Chondrocyte (in vitro differentiated cells): ENCODE data around the gene PNLDC1. TPM values are rescaled to one million over a fixed set of nuclear protein-coding genes. Genes with fewer than 3 reads are reported as not detected.

Experiments used
- DNase-seq: peaks from one replicate; pipeline ENCODE4 v3.0.0; 2021; ENCODE audit warnings: mixed read lengths, low spot score
- H3K27ac Mint-ChIP-seq: one replicate; pipeline ENCODE4 v1.8.0; 2021; ENCODE audit warnings: mild to moderate bottlenecking, moderate library complexity, mixed read lengths; ENCODE audit not compliant: unreplicated experiment
- H3K27me3 Mint-ChIP-seq: 2 replicates; pipeline ENCODE4 v1.8.0; 2021; ENCODE audit warnings: low read depth, mixed read lengths
- H3K36me3 Mint-ChIP-seq: 2 replicates; pipeline ENCODE4 v1.8.0; 2021; ENCODE audit warnings: low read depth, mixed read lengths
- H3K4me1 Mint-ChIP-seq: 2 replicates; pipeline ENCODE4 v1.8.0; 2021; ENCODE audit warnings: low read depth, mild to moderate bottlenecking, mixed read lengths
- H3K4me3 Mint-ChIP-seq: one replicate; pipeline ENCODE4 v1.8.0; 2021; ENCODE audit warnings: mild to moderate bottlenecking, moderate library complexity, mixed read lengths; ENCODE audit not compliant: unreplicated experiment
- H3K9me3 Mint-ChIP-seq: 2 replicates; pipeline ENCODE4 v1.8.0; 2021; ENCODE audit warnings: low read depth, mixed read lengths
- long read RNA-seq: library from polyadenylated mRNA; stranded (forward); transcript quantifications from one replicate; pipeline ENCODE4 v2.0.0, GENCODE V29; 2021
- total RNA-seq: library from RNA; stranded (reverse); gene quantifications from 3 replicates; pipeline ENCODE4 v1.2.1, GENCODE V29; 2021
- TF ChIP-seq, protein P1 (sequence below): fragments of 200-600 bp; sonication (generic); IDR thresholded peaks from 2 replicates; pipeline ENCODE4 v1.5.0; 2021; ENCODE audit warnings: antibody characterized with exemption, mild to moderate bottlenecking, moderate library complexity

Gene PNLDC1, protein sequence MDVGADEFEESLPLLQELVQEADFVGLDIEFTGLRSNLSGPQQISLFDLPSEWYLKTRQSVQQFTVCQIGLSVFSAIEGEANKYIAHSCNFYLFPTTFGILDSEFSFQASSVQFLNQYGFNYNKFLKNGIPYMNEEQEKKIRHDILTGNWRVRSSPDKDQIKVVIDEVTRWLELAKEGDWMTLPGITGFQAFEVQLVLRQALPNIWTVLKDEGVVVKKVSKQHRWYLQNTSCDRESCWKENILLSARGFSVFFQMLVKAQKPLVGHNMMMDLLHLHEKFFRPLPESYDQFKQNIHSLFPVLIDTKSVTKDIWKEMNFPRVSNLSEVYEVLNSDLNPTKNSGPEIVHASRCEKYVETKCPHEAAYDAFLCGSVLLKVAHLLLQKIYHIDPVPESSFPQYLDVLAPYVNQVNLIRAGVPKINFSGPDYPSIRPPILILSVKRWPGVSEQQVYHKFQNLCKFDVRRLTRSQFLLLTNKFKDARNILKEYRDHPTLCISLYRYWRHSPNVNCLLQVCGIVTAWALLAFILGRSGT
- total RNA-seq = not detected in 3 replicates
- long read RNA-seq = 0 reads

DNA sequence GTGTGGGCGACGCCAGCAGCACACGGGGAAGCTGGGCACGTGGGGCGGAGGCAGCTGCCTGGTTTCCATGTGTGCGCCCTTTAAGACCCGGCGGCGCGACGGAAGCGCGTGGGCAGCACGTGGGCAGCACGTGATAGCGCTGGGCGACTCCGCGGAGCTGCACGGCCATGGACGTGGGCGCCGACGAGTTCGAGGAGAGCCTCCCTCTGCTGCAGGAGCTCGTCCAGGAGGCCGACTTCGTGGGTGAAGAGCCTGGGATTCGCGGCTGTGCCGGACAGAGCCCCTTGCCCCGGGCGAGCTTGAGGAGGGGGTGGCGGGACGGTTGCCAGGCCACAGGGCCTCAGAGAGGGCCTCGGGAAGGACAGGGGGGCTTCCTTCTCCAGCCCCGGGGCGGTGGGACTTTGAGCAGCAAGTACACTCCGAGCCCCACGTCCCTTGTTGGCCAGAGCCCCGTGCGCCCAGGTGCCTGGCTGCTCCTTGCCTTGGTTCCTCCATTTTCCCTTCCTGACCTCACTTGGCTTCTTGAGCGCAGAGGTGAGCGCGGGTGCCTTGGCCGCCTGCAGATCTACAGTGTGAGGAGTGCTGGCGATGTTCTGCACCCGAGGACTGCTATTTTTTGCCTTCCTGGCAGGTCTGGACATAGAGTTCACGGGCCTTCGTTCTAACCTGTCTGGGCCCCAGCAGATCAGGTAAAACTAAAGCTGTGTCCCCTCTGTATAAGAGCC is at the start of gene PNLDC1:
Gene PNLDC1, plus strand, starts transcription at position 136 of the 725 bp plus-strand sequence. Its CDS starts 32 bp downstream, at position 168.
- TF ChIP-seq, protein P1, sequence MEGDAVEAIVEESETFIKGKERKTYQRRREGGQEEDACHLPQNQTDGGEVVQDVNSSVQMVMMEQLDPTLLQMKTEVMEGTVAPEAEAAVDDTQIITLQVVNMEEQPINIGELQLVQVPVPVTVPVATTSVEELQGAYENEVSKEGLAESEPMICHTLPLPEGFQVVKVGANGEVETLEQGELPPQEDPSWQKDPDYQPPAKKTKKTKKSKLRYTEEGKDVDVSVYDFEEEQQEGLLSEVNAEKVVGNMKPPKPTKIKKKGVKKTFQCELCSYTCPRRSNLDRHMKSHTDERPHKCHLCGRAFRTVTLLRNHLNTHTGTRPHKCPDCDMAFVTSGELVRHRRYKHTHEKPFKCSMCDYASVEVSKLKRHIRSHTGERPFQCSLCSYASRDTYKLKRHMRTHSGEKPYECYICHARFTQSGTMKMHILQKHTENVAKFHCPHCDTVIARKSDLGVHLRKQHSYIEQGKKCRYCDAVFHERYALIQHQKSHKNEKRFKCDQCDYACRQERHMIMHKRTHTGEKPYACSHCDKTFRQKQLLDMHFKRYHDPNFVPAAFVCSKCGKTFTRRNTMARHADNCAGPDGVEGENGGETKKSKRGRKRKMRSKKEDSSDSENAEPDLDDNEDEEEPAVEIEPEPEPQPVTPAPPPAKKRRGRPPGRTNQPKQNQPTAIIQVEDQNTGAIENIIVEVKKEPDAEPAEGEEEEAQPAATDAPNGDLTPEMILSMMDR = no peak
- H3K27ac Mint-ChIP-seq = no peak within 1 kb of the TSS
- H3K36me3 Mint-ChIP-seq = peaks cover 20% of the 10 kb centered on the region
- no peak within 1 kb of the TSS for H3K4me3 Mint-ChIP-seq
- no peaks in the 10 kb centered on the region for H3K27me3 Mint-ChIP-seq
- H3K9me3 Mint-ChIP-seq = no peaks in the 10 kb centered on the region
- H3K4me1 Mint-ChIP-seq = no peaks in the 10 kb centered on the region
- no peak for DNase-seq

DNA sequence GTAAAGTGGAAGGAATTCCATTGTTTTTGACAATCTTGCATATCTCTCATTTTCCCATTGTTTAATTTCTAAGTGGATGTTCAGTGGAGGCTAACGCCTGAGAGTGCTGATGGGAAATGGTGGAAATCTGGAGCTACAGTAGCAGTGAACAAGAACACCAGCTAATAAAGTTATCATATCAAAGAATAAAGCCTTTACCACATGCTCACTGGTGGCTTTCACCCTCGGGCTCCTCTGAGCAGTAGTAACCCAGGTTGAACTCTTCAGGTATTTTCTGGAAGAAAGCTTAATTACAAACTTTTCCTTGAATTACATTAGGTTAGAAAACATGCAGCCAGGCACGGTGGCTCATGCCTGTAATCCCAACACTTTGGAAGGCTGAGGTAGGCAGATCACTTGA is 48.6 kb upstream of the PNLDC1 start:
- peaks cover 39% of the 10 kb centered on the region for H3K36me3 Mint-ChIP-seq
- no peak overlapping the region for H3K27ac Mint-ChIP-seq
- no peak overlapping the region for H3K4me3 Mint-ChIP-seq
- TF ChIP-seq, protein P1 = no peak
- no peaks in the 10 kb centered on the region for H3K27me3 Mint-ChIP-seq
- H3K4me1 Mint-ChIP-seq = no peaks in the 10 kb centered on the region
- no peaks in the 10 kb centered on the region for H3K9me3 Mint-ChIP-seq
- DNase-seq = no peak

DNA sequence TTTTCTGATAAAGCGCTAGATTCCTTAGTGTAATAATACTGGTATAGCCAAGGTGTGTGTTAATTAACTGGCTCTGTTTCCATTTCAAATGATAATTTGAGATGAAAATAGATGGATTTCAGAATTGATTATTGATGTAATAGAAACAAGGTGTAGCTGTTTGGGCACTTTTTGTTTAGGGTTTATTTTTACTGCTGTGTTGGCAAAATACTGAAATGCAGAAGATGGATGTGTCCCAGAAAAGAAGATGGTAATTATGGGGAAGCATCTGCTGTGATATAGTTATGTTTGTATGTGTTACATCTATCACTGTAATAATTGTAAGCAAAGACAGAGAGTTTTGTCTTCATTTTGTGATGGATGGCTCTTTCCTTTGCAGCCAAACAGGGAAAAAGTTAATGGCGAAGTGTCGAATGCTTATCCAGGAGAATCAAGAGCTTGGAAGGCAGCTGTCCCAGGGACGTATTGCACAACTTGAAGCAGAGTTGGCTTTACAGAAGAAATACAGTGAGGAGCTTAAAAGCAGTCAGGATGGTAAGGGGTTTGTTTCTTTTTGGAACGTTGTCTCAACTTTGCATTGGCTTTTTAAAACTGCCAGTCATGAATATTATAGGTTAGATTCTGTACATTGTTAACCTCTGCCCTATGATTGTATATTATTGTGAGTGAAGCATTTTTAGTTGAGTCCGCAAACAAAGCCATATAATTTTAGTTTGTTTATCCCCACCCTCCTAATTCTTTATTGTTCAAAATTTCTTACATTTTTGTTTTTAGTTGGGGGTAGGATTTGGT is 46.8 kb upstream of the PNLDC1 start:
- Mint-ChIP-seq H3K4me3 (no peak overlapping the region), H3K36me3 (peaks cover 39% of the 10 kb centered on the region), H3K27ac (peak overlapping the region; percentile 61), H3K4me1 (peaks cover 6% of the 10 kb centered on the region), H3K9me3 (no peaks in the 10 kb centered on the region), H3K27me3 (no peaks in the 10 kb centered on the region)
- TF ChIP-seq, protein P1 = no peak
- DNase-seq = no peak

DNA sequence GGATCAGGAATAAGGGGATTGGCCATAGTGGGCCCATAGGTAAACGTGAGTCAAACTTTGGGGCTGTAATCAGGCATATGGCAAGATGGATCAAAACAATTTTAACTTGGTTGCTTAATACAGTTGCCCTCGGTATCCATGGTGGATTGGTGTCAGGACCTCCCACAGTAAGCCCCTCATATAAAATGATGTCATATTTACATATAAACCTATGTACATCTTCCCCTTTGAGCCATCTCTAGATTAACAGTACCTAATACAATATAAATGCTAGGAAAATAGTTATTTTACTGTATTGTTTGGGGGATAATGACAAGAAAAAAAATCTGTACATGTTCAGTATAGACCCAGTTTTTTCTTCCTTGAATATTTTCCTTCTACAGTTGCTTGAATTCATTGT is 45.7 kb upstream of the PNLDC1 start:
- no peak for DNase-seq
- no peak overlapping the region for H3K4me3 Mint-ChIP-seq
- H3K9me3 Mint-ChIP-seq = no peaks in the 10 kb centered on the region
- TF ChIP-seq, protein P1 = no peak
- no peaks in the 10 kb centered on the region for H3K27me3 Mint-ChIP-seq
- peaks cover 35% of the 10 kb centered on the region for H3K36me3 Mint-ChIP-seq
- H3K27ac Mint-ChIP-seq = no peak overlapping the region
- peaks cover 11% of the 10 kb centered on the region for H3K4me1 Mint-ChIP-seq
